ENCODE measurements around the gene ELMO1.

The ELMO1 gene

GRCh38 chr7:37265006-37265405 is 183.7 kb downstream of the ELMO1 start:
- DNase-seq (ENCODE audit: low read depth): no peak
- in situ Hi-C loops (cut with HindIII; ENCODE audit: low sequenced_read_pairs): no loop called here
- TF ChIP-seq CTCF (IDR thresholded peaks at IDR 0.05; ENCODE audit: low read depth, low read length, missing control alignments): no peak
- no peak overlapping the region for H3K4me3 ChIP-seq (ENCODE audit: low read depth, low read length)

GRCh38 chr7:37262181-37262580 is 186.5 kb downstream of the ELMO1 start:
- no peak overlapping the region for H3K4me3 ChIP-seq (ENCODE audit: low read depth, low read length)
- no peak for DNase-seq (ENCODE audit: low read depth)
- in situ Hi-C loops (cut with HindIII; ENCODE audit: low sequenced_read_pairs): no loop called here
- TF ChIP-seq CTCF (IDR thresholded peaks at IDR 0.05; ENCODE audit: low read depth, low read length, missing control alignments): no peak

- H3K4me3 ChIP-seq (ENCODE audit: low read depth, low read length): no peak overlapping the region
- TF ChIP-seq CTCF (IDR thresholded peaks at IDR 0.05; ENCODE audit: low read depth, low read length, missing control alignments): no peak
- DNase-seq (ENCODE audit: low read depth): no peak
- in situ Hi-C loops (cut with HindIII; ENCODE audit: low sequenced_read_pairs): no loop called here
These were observed 189.3 kb downstream of the ELMO1 start for GRCh38 chr7:37259319-37259821.

GRCh38 chr7:37256631-37257030 is 192.0 kb downstream of the ELMO1 start:
- DNase-seq (ENCODE audit: low read depth): no peak
- in situ Hi-C loops (cut with HindIII; ENCODE audit: low sequenced_read_pairs): no loop called here

GRCh38 chr7:37255327-37255944 is 193.2 kb downstream of the ELMO1 start:
- H3K4me3 ChIP-seq (ENCODE audit: low read depth, low read length): no peak overlapping the region
- no peak for DNase-seq (ENCODE audit: low read depth)
- in situ Hi-C loops (cut with HindIII; ENCODE audit: low sequenced_read_pairs): no loop called here
- TF ChIP-seq CTCF (IDR thresholded peaks at IDR 0.05; ENCODE audit: low read depth, low read length, missing control alignments): no peak

More at GRCh38 chr7:37256631-37257030, 192.0 kb downstream of the ELMO1 start:
- TF ChIP-seq CTCF (IDR thresholded peaks at IDR 0.05; ENCODE audit: low read depth, low read length, missing control alignments): no peak
- no peak overlapping the region for H3K4me3 ChIP-seq (ENCODE audit: low read depth, low read length)

- no peak for TF ChIP-seq CTCF (IDR thresholded peaks at IDR 0.05; ENCODE audit: low read depth, low read length, missing control alignments)
- H3K4me3 ChIP-seq (ENCODE audit: low read depth, low read length): no peak overlapping the region
- in situ Hi-C loops (cut with HindIII; ENCODE audit: low sequenced_read_pairs): no loop called here
- no peak for DNase-seq (ENCODE audit: low read depth)
These were observed 197.4 kb downstream of the ELMO1 start for GRCh38 chr7:37251222-37251621.

All from astrocyte of the cerebellum (primary cell).